Activated CD4-positive, CD25-positive, alpha-beta regulatory T cell treated with anti-CD3 and anti-CD28 coated beads, Interleukin-2, amount 50 U/mL, for 16 hours (primary cell): Measurements from ENCODE around the gene TNIP1.
A peak's percentile ranks its signal among the peaks of the same experiment; 100 is the strongest.

ENCODE experiments used
- DNase-seq: peaks from one replicate; pipeline ENCODE4 v3.0.0-alpha.2; 2020; ENCODE audit warnings: low read depth, low spot score

Gene TNIP1

GRCh38 chr5:151080613-151081430 lies at the start of gene TNIP1:
Gene TNIP1, minus strand, starts transcription at chr5:151081034. Its CDS starts 15,939 bp downstream, at chr5:151065095.
- peak; percentile 84 for DNase-seq

GRCh38 chr5:151130235-151130921 lies 49.5 kb upstream of the TNIP1 start:
- no peak for DNase-seq

- no peak for DNase-seq
Observed at GRCh38 chr5:151128817-151129216, 48.0 kb upstream of the TNIP1 start.

- no peak for DNase-seq
Observed at GRCh38 chr5:151127926-151128325, 47.1 kb upstream of the TNIP1 start.

- DNase-seq: peak; percentile 50
Observed at GRCh38 chr5:151126199-151126645, 45.4 kb upstream of the TNIP1 start.

- DNase-seq: no peak
Observed at GRCh38 chr5:151125421-151125820, 44.6 kb upstream of the TNIP1 start.

GRCh38 chr5:151123897-151124751 lies 43.3 kb upstream of the TNIP1 start:
- DNase-seq: no peak

GRCh38 chr5:151122828-151123227 lies 42.0 kb upstream of the TNIP1 start:
- no peak for DNase-seq

GRCh38 chr5:151121665-151122064 lies 40.8 kb upstream of the TNIP1 start:
- no peak for DNase-seq

GRCh38 chr5:151121095-151121494 lies 40.3 kb upstream of the TNIP1 start:
- no peak for DNase-seq

- no peak for DNase-seq
Observed at GRCh38 chr5:151118913-151119575, 38.2 kb upstream of the TNIP1 start.

- peak; percentile 50 for DNase-seq
Observed at GRCh38 chr5:151115272-151115905, 34.6 kb upstream of the TNIP1 start.

GRCh38 chr5:151113651-151114050 lies 32.8 kb upstream of the TNIP1 start:
- no peak for DNase-seq

- no peak for DNase-seq
Observed at GRCh38 chr5:151110992-151111391, 30.2 kb upstream of the TNIP1 start.

GRCh38 chr5:151110122-151110681 lies 29.4 kb upstream of the TNIP1 start:
- DNase-seq: no peak

GRCh38 chr5:151108566-151108965 lies 27.7 kb upstream of the TNIP1 start:
- no peak for DNase-seq

- DNase-seq: no peak
Observed at GRCh38 chr5:151107738-151108520, 27.1 kb upstream of the TNIP1 start.

GRCh38 chr5:151107084-151107483 lies 26.2 kb upstream of the TNIP1 start:
- no peak for DNase-seq

- no peak for DNase-seq
Observed at GRCh38 chr5:151106509-151106908, 25.7 kb upstream of the TNIP1 start.

- DNase-seq: no peak
Observed at GRCh38 chr5:151106043-151106442, 25.2 kb upstream of the TNIP1 start.
